Gastroesophageal sphincter (tissue), 4 donors: Measurements from ENCODE around the gene XPNPEP3. TPM values are rescaled to one million over a fixed set of nuclear protein-coding genes. Genes with fewer than 3 reads are reported as not detected.

ENCODE experiments used
- ATAC-seq: fragments of 150-250 bp; one replicate; pipeline ENCODE4 v1.9.1; 2016; ENCODE audit warnings: mild to moderate bottlenecking, moderate library complexity
- H3K27ac ChIP-seq, 4 donors: fragments of 200-600 bp; sonication (generic) in 3 of 4; 1 replicate in 3 of 4; 2 replicates in 1 of 4; pipeline ENCODE4 v1.5.1; 2016 to 2019
- H3K27me3 ChIP-seq: fragments of 200-600 bp; sonication (generic); one replicate; pipeline ENCODE4 v1.5.1; 2019
- H3K36me3 ChIP-seq, 2 donors: fragments of 200-600 bp; sonication (generic); one replicate each; pipeline ENCODE4 v1.5.1; 2019; ENCODE audit warnings: control low read depth in 1 of 2
- H3K4me1 ChIP-seq, 3 donors: fragments of 200-600 bp; sonication (generic); 1 replicate in 2 of 3; 2 replicates in 1 of 3; pipeline ENCODE4 v1.5.1; 2016 to 2019; ENCODE audit warnings: control low read depth in 2 of 3
- H3K4me3 ChIP-seq, 2 donors: fragments of 200-600 bp; sonication (generic); one replicate each; pipeline ENCODE4 v1.5.1; 2019; ENCODE audit warnings: mild to moderate bottlenecking in 1 of 2, moderate library complexity in 1 of 2
- H3K9me3 ChIP-seq, 3 donors: fragments of 200-600 bp; sonication (generic); one replicate each; pipeline ENCODE4 v1.5.1; 2017 to 2019; ENCODE audit warnings: control low read depth in 2 of 3
- EP300 ChIP-seq: sonication (generic); formaldehyde crosslinking; IDR thresholded peaks from one replicate; pipeline ENCODE4 v1.6.1; 2017; ENCODE audit warnings: antibody characterized with exemption, mild to moderate bottlenecking
- POLR2A ChIP-seq, 2 donors: fragments of 450-650 bp; IDR thresholded peaks; one replicate each; pipeline ENCODE4 v1.6.1; 2017; ENCODE audit warnings: antibody characterized with exemption in 2 of 2, mild to moderate bottlenecking in 2 of 2, moderate library complexity in 1 of 2
- POLR2AphosphoS5 ChIP-seq: sonication (generic); formaldehyde crosslinking; IDR thresholded peaks from one replicate; pipeline ENCODE4 v1.6.1; 2017; ENCODE audit warnings: antibody characterized with exemption
- WGBS, 2 donors: methylation state at CpG; one replicate each; pipeline ENCODE4 v1.1.5; 2018; ENCODE audit warnings: low coverage in 1 of 2; 5-methylcytosine and 5-hydroxymethylcytosine counted together
- total RNA-seq, 4 donors: library from RNA; depleted of rRNA; stranded (reverse); fragments of >200 nt; gene quantifications; one replicate each; pipeline ENCODE4 v1.1.0, GENCODE V29; 2016
- TF ChIP-seq, protein P1 (sequence below), 4 experiments: fragments of 200-600 bp in 2 of 4; fragments of 450-650 bp in 2 of 4; sonication (generic) in 1 of 4; IDR thresholded peaks; one replicate each; pipeline ENCODE4 v1.5.1; 2017 to 2019; ENCODE audit warnings: antibody characterized with exemption in 4 of 4, mild to moderate bottlenecking in 2 of 4, moderate library complexity in 2 of 4

XPNPEP3 gene
- total RNA-seq, 4 donors from 2014 or later: 5.9 to 13.3 (median 10.4) TPM

DNA sequence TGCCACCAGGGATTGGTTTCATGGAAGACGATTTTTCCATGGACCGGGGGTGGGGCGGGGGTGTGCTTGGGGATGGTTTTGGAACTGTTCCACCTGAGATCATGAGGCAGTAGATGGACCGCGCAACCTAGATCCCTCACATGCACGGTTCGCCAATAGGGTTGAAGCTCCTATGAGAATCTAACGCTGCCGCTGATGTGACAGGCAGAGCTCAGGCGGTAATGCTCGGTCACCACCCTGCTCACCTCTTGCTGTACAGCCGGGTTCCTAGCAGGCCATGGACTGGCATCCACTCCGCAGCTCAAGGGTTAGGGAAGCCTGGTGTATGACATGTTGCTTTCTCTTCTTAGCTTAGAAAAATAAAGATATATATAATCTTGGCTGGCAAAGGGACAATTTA, 116.2 kb downstream of the XPNPEP3 start:
- H3K9me3 ChIP-seq: no peaks in the 10 kb centered on the region
- no peaks in the 10 kb centered on the region for H3K4me1 ChIP-seq
- no peak overlapping the region for H3K27ac ChIP-seq
- no peak for TF ChIP-seq EP300
- TF ChIP-seq, protein P1, sequence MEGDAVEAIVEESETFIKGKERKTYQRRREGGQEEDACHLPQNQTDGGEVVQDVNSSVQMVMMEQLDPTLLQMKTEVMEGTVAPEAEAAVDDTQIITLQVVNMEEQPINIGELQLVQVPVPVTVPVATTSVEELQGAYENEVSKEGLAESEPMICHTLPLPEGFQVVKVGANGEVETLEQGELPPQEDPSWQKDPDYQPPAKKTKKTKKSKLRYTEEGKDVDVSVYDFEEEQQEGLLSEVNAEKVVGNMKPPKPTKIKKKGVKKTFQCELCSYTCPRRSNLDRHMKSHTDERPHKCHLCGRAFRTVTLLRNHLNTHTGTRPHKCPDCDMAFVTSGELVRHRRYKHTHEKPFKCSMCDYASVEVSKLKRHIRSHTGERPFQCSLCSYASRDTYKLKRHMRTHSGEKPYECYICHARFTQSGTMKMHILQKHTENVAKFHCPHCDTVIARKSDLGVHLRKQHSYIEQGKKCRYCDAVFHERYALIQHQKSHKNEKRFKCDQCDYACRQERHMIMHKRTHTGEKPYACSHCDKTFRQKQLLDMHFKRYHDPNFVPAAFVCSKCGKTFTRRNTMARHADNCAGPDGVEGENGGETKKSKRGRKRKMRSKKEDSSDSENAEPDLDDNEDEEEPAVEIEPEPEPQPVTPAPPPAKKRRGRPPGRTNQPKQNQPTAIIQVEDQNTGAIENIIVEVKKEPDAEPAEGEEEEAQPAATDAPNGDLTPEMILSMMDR (IDR thresholded peaks at IDR 0.05): no peak
- TF ChIP-seq POLR2AphosphoS5: no peak
- TF ChIP-seq POLR2A (IDR thresholded peaks at IDR 0.05): no peak
- peaks cover 2 to 53% of the 10 kb centered on the region in 2 donors for H3K36me3 ChIP-seq
- H3K4me3 ChIP-seq: no peak overlapping the region
- ATAC-seq: no peak
- no peaks in the 10 kb centered on the region for H3K27me3 ChIP-seq
- 90 to 100% methylated on average over 1 to 9 of the region's 13 CpGs for WGBS, 2 donors

DNA sequence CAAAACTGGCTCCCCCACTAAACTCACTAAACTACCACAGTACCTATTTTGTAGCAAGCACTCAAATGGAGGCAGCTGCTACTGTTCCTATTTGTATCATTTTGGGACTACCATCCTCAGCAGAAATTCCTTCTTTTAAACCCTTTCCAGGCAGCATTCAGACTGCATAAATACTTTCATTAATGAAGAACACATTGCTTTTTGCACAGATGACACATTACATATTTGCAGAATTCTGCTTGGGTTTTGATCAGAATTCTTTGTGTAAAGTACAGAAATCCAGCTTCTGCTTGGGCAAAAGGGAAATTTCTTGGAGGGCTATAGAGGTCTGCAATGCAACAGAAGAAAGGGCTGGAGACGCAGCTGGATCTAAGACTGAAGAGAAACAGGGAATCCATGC, 118.4 kb downstream of the XPNPEP3 start:
- ATAC-seq: no peak
- no peak overlapping the region for H3K27ac ChIP-seq
- no peaks in the 10 kb centered on the region for H3K27me3 ChIP-seq
- no peaks in the 10 kb centered on the region for H3K4me1 ChIP-seq
- WGBS, 2 donors: 60 to 64% methylated on average over 1 of the region's 1 CpG
- TF ChIP-seq POLR2A (IDR thresholded peaks at IDR 0.05) (no peak), EP300 (no peak), POLR2AphosphoS5 (no peak)
- TF ChIP-seq, protein P1 (IDR thresholded peaks at IDR 0.05): no peak
- no peaks in the 10 kb centered on the region for H3K9me3 ChIP-seq
- no peak overlapping the region for H3K4me3 ChIP-seq
- H3K36me3 ChIP-seq: peaks cover 0 to 31% of the 10 kb centered on the region in 2 donors

DNA sequence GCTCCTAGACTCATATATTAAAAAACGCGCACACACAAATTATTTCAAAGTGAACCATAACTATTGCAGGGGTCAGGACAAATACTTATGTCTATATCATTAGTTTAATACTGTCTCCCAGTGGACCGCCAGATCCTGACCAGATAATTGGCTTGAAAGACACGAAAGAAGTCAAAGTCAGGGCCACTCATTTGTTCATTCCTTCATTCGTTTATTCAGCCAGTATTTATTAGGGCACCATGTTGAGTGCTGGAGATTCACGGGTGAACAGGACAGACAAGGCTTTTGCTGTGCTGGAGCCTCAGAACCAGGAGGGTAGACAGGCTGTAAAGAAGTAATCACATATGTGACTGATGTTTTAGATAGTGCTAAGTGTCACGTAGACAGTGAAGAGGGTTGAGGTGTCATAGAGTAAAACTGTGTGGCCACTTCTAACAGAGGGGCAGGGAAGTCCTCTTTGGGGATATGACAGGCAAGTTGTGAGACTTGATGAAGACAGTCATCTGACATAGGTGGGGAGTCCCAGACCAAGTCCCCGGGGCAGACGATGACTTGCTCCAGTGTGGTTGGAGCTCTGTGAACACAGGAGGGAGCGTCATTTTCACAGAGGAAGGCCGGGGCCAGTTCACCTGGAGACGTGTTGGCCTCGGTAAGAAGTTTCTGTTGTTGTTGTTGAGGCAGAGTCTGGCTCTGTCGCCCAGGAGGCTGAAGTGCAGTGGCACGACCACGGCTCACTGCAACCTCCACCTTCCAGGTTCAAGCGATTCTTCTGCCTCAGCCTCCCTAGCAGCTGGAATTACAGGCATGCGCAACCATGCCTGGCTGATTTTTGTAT, 120.1 kb downstream of the XPNPEP3 start:
- Histone ChIP-seq H3K36me3 (peaks cover 0 to 17% of the 10 kb centered on the region in 2 donors), H3K4me1 (no peaks in the 10 kb centered on the region), H3K27me3 (no peaks in the 10 kb centered on the region), H3K9me3 (no peaks in the 10 kb centered on the region), H3K4me3 (no peak overlapping the region), H3K27ac (no peak overlapping the region)
- no peak for ATAC-seq
- 82 to 93% methylated on average over 4 to 11 of the region's 18 CpGs for WGBS, 2 donors
- TF ChIP-seq POLR2A (IDR thresholded peaks at IDR 0.05): no peak
- TF ChIP-seq, protein P1 (IDR thresholded peaks at IDR 0.05): no peak
- no peak for TF ChIP-seq POLR2AphosphoS5
- no peak for TF ChIP-seq EP300

DNA sequence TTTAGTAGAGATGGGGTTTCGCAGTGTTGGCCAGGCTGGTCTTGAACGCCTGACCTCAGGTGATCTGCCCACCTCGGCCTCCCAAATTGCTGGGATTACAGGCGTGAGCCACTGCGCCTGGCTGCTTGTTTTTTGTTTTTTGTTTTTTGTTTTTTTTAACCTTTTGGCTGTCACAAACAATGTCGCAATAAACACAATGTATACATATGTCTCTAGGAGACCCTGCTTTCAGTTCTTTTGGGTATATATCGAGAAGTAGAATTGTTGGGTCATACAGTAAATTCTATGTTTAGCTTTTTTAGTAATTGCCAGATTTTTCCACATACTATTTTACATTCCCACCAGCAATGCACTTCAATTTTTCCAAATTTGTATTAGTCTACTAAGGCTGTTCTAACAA, 122.2 kb downstream of the XPNPEP3 start:
- H3K27ac ChIP-seq: no peak overlapping the region
- WGBS, 2 donors: 97 to 100% methylated on average over 1 to 4 of the region's 7 CpGs
- ATAC-seq: no peak
- no peaks in the 10 kb centered on the region for H3K27me3 ChIP-seq
- H3K4me3 ChIP-seq: no peak overlapping the region
- H3K36me3 ChIP-seq: no peaks in the 10 kb centered on the region
- H3K4me1 ChIP-seq: peaks cover 0 to 11% (median 0%) of the 10 kb centered on the region in 3 donors
- no peak for TF ChIP-seq EP300
- TF ChIP-seq POLR2A (IDR thresholded peaks at IDR 0.05): no peak
- TF ChIP-seq, protein P1 (IDR thresholded peaks at IDR 0.05): no peak
- no peak for TF ChIP-seq POLR2AphosphoS5
- H3K9me3 ChIP-seq: no peaks in the 10 kb centered on the region

DNA sequence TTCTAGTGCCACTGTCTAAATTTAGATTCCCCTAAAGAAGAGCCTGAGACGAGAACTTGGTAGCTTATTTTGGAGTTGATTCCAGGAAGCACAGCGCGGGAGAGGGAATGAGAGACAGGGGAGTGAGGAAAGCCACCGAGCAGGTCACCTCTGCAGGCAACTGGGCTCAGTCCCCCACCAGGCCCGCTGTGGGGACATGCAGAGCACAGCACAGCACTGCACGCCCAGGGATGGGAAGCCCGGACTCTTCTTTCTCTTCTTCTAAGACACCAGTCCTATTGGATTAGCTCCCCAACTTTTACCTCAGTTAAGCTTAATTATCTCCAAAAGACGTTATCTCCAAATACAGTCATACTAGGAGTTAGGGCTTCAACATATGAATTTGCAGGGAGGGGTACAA, 122.9 kb downstream of the XPNPEP3 start:
- H3K27ac ChIP-seq: no peak overlapping the region
- WGBS, 2 donors: 86 to 94% methylated on average over 4 to 5 of the region's 8 CpGs
- no peak overlapping the region for H3K4me3 ChIP-seq
- no peak for TF ChIP-seq POLR2AphosphoS5
- TF ChIP-seq EP300: no peak
- TF ChIP-seq, protein P1 (IDR thresholded peaks at IDR 0.05): no peak
- TF ChIP-seq POLR2A (IDR thresholded peaks at IDR 0.05): no peak
- H3K27me3 ChIP-seq: no peaks in the 10 kb centered on the region
- H3K36me3 ChIP-seq: no peaks in the 10 kb centered on the region
- H3K4me1 ChIP-seq: peaks cover 0 to 11% (median 0%) of the 10 kb centered on the region in 3 donors
- no peaks in the 10 kb centered on the region for H3K9me3 ChIP-seq
- ATAC-seq: no peak
